GM12874 (cell line): ENCODE measurements around the gene UBFD1.

Experiments
- CTCF ChIP-seq: IDR thresholded peaks from 2 replicates; pipeline ENCODE4 v1.5.1; 2011; ENCODE audit warnings: low read depth, mild to moderate bottlenecking, control low read depth, low read length, moderate library complexity; ENCODE audit not compliant: insufficient read depth

Gene UBFD1

GRCh38 chr16:23544436-23544835 lies 13.1 kb upstream of the UBFD1 start:
- TF ChIP-seq CTCF: no peak

DNA sequence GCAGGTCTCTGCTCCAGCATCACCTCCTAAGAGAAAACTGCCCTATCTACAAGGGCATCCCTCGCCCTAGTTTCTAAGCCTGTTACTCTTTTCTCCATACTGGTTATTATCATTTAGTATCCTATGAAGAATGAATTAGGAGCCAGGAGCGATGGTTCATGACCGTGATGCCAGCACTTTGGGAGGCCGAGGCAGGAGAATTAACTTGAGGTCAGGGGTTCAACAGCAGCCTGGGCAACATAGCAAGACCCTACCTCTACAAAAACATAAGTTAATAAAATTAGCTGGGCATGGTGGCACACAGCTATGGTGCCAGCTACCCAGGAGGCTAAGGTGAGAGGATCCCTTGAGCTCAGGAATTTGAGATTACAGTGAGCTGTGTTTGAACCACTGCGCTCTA lies 7.6 kb upstream of the UBFD1 start:
- no peak for TF ChIP-seq CTCF

DNA sequence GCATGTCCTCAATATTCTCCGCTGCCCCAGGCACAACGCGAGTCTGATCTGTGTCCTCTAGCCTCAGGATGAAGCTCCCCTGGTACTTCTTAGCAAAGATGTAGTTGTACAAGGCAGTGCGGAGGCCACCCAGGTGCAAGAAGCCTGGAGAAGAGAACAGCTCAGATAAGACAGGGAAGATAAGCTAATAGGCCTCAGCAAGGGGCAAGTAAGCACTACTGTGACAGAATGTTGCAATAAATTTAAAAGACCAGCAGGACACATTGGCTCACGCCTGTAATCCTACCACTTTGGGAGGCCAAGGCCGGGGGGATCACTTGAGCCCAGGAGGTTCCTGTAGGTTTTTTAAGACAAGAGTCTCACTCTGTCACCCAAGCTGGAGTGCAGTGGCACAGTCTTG lies 5.4 kb upstream of the UBFD1 start:
- no peak for TF ChIP-seq CTCF

- TF ChIP-seq CTCF: no peak
Measured at GRCh38 chr16:23554536-23554935, 3.0 kb upstream of the UBFD1 start.

GRCh38 chr16:23557779-23558702 lies 514 bp downstream of the UBFD1 start:
- no peak for TF ChIP-seq CTCF

GRCh38 chr16:23561586-23561985 lies 4.1 kb downstream of the UBFD1 start:
- TF ChIP-seq CTCF: no peak

DNA sequence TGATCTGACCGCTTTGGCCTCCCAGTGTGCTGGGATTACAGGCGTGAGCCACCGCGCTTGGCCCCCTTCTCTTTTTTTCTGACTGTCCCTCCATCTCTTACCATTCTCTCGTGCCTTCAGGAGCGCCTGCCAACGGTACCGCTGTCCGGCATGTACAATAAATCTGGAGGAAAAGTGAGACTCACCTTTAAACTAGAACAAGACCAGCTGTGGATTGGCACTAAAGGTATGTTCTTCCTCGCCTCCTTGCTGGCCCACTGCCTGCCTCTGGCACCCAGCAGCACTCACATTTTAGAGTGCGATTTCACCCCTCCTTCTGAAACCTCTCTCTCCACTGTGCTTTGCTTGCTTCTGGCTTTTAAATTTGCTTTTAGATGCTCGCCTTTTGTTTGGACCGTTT lies 5.0 kb downstream of the UBFD1 start:
- TF ChIP-seq CTCF: no peak
